ENCODE data around the gene GIT2.
"Not testable (repeated sequence)": the region's sequence is repeated elsewhere in the genome, so short reads cannot be mapped to it uniquely, and the experiment has no call there.

GIT2 gene

DNA sequence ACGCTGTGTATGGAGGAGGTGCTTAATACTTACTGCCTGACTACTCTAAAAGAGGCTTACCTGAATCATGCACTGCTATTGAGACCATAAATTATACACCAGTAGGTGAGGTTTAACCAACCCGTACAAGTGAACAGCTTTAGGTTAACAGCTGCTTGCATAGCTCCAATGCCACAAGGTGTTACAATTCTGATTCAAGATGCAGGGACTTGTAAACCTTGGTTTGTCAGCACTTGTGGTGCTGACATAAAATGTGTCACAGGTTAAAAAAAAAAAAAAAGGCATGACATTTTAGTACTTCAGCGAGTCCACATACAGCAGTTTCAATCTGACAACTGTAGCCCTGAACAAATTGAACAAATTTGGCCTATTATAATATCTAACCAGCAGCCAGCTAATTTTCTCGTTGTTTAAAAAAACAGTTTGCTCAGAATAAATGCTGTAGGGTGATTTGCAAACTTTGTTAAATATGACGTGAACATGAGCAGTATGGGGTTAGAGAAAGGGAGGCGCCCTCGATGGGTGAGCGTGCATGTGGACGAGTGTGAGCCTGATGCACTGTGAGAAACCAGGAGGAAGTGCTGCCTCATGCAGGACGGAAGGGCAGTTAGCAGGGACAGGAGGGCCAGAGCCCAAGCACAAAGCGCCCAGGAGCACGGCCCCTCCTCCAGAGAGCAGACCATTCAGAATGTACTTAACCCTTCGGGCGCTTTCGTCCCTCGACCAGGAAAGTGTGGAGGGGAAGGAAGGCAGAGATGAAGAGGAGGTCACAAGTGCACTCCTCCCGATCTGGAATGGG is 51.4 kb downstream of the GIT2 start:
- no peak for DNase-seq

DNA sequence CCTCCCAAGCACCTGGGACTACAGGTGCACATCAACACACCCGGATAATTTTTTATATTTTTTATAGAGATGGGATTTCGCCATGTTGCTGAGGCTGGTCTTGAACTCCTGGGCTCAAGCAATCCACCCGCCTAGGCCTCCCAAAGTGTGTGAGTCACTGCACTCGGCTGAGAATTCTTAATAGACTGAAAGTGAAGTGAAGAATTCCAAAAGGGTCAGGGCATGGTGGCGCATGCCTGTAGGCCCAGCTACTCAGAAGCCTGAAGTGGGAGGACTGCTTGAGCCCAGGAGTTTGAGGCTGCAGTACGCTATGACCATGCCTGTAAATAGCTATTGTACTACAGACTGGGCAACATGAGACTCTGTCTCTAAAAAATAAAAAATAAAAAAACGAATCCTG is 52.4 kb downstream of the GIT2 start:
- no peak for DNase-seq

DNA sequence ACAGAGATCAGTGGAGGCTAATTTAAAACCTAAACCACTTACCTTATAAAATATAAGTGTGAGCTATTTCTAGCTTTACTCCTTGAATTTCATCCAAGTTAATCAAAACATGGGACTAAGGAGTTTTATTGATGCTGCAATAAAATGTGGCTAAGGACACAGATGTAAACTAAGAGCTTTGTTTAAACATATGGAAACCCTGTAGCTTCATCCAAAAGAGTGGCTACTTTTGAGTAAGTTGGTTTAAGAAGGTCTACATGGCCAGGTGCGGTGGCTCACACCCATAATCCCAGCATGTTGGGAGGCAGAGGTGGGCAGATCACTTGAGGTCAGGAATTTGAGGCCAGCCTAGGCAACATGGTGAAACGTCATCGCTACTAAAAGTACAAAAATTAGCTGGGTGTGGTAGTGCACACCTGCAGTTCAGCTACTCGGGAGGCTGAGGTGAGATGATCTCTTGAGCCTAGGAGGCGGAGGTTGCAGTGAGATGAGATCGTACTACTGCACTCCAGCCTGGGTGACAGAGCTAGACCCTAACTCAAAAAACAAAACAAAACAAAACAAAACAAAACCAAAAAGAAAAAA is 55.7 kb downstream of the GIT2 start:
- no peak for DNase-seq

DNA sequence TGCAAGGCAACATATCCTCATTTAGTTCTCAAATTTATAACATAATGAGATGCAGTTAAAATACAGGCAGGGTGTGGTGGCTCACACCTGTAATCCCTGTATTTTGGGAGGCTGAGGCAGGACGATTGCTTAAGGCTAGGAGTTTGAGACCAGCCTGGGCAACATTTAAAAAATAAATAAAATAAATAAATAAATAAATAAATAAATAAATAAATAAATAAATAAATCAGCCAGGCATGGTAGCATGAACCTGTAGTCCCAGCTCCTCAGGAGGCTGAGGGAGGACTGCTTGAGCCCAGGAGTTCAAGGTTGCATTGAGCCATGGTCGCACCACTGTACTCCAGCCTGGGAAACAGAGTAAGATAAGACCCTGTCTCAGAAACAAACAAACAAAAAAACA is 56.7 kb downstream of the GIT2 start:
- no peak for DNase-seq

DNA sequence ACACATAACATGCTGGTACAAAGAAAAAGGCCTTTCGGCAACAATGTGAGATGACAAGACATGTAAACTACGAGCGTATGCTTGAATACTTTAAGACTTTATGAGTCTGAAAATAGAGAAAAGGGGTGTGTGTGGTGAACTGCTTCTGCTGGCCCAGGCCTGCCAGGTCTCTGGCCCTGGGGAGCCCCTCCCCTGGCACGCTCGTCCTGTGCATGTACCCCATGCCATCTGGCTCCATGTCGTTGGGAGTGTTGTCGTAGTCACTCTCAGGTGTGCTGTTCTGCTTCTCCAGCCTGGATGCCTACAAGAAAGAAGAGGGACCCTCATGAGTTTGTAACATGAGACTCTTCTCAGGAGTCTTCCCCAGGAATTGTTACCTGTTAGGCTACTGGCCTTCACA is 57.2 kb downstream of the GIT2 start:
- DNase-seq = no peak

DNA sequence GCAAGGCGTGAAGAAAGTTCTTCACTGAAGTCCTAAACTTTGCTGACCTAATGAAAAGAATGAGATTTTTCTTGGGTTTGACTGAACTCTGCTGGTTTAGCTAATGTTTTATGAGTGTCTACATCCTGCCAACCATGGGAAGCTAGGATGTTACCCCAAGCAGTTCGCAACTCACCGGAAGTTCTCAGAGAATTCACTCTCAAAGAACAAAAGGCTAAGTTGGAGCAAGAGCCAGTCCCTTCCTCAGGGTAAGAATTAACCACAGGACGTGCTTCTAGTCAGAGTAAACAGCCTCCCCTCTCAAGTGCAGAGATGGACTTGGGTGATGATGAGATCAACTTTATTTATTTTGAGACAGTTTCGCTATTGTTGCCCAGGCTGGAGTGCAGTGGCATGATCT is 58.8 kb downstream of the GIT2 start:
- DNase-seq = no peak

DNA sequence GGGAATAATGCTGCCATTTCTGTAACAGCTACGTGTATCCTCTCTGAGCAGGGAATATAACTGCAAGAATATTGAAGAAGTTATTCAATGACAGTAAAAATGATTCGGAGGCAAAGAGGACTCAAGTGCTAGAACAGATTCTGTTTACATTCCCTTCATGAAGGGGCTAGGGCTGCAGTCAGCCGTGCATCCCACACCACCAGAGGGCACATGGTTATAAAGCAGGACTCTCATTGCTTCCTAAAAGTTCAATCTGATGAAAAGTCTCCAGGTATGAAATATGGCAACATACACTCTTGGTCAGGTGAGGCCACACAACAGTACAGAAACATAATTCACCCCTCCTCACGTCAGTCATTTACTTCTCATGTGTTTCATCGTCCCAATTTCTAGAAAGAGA is 62.1 kb downstream of the GIT2 start:
- DNase-seq = no peak

DNA sequence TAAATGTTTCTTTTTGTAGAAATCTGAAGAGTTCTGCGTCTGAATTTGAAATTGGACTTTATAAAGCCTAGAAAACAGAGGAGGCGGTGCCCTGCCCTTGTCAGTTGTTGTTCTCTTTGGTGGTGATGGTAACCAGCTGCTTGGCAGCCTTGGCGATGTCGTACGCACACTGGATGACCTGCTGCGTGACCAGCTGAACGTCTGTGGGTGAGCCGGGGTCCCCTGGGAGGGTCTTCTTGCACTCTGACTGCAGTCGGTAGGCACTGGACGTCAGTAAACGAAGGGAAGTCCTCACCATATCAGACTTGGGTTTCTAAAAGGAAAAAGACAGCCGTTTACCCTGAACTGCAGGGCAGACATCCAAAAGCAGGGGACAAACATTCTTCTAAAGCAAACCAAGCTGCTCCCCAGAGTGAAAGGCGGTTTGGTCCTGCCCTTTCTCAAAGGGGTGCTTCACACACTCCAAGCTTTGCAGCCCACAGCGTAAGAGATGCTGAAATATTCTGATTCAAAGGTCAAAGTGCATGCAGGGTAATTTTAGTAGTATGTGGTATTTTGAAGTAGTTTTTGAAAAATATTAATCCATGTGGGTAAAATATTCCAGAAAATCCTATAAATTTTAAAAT is 63.2 kb downstream of the GIT2 start:
- DNase-seq = no peak

DNA sequence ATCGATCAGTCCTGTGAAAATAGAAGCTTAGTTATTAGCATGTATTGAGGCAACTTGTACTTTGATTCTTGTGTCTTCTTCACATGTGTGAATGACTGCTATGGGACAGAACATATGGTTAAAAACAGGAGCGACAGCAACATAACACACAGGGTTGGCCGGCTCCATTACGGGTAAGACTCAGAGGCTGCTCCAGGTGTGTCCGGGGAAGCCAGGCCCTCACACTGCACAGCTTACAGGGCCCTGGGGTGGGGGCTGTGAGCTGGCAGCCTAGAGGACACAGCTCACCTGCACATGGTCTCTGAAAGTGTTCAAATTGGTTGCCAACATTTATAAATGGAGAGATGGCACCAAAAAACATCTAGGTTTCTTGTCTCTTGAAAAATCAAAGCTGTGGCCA is 65.0 kb downstream of the GIT2 start:
- no peak for DNase-seq

DNA sequence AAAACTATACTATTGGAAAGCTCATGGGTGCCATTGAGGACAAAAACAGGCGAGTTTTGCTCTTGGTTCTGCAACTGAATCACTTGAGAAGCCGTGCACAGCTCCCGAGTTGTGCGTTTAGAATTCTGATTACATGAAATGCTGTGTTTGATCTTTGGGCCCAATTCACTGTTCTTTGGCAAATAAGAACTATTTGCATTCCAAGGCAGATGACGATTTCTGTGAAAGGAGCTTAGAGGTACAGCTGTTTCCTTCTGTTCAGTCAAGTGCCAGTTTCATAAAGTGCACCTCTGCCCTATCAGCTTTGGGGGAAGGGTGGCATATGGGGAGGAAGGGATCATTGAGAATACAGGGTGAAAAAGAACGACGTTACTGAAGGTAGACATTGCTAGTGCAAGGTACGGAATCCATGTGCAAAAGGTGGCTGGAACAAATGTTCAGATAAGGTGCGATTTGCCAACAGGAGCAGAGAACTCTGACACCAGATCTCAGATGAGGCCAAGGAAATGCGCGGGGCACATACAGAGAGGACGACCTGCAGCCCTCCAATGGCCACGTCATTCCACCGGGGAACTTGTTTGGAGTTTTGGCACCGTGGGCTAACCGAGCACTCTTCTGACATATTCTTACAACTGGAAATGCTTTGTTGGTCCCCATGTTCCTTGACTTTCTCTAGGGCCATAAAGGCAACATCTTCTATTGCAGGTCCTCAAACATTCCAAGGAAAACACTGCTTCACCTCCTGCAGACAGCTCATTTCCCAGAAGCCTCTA is 66.0 kb downstream of the GIT2 start:
- no peak for DNase-seq

DNA sequence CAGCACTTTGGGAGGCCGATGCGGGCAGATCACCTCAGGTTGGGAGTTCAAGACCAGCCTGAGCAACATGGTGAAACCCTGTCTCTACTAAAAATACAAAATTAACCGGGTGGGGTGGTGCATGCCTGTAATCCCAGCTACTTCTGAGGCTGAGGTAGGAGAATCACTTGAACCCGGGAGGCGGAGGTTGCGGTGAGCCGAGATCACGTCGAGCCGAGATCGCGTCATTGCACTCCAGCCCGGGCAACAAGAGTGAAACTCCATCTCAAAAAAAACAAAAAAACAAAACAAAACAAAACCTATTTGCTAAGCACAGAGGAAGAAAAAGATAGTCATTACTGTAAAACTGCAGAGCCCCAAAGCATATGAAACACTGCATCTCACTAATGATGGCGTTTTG is 66.8 kb downstream of the GIT2 start:
- not testable (repeated sequence) for DNase-seq

DNA sequence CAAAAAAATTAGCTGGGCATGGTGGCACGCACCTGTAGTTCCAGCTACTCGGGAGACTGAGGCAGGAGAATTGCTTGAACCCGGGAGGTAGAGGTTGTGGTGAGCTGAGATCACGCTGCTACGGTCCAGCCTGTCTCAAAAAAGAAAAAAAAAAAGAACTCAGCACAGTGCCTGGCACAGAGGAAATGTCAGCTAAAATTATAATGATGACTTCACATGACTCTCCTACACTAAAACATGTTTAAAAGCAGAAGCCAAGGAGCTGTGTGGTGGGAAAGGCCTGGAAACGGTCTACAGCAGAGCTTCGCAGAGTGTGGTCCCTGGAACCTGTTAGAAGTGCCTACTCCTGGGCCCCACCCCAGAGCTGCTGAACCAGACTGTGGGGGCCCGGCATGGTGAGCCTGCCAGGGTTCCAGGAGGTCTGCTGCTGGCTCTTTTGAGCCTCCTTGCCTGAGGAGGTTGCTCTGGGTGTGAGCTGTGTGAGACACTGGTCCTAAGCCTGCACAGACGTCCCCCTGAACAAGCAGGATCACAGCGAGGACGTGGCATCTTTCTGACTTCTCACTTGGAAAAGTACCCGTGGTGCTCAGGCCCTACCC is 68.0 kb downstream of the GIT2 start:
- DNase-seq = no peak

DNA sequence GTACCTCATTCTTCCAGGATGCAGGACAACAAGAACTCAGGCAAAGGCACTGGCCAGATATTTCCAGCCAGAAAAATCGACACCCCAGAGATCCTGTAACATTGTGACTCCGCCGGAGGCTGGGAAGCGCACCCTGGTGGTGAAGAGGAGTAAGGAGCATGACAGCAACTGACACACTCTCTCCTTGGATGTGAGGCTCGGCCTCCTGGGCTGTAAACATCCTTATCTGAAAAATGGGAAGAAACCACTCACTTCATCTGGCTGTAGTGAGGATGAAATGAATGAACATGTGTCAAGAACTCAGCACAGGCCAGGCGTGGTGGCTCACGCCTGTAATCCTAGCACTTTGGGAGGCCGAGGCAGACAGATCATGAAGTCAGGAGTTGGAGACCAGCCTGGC is 68.5 kb downstream of the GIT2 start:
- peak; percentile 42 for DNase-seq

DNA sequence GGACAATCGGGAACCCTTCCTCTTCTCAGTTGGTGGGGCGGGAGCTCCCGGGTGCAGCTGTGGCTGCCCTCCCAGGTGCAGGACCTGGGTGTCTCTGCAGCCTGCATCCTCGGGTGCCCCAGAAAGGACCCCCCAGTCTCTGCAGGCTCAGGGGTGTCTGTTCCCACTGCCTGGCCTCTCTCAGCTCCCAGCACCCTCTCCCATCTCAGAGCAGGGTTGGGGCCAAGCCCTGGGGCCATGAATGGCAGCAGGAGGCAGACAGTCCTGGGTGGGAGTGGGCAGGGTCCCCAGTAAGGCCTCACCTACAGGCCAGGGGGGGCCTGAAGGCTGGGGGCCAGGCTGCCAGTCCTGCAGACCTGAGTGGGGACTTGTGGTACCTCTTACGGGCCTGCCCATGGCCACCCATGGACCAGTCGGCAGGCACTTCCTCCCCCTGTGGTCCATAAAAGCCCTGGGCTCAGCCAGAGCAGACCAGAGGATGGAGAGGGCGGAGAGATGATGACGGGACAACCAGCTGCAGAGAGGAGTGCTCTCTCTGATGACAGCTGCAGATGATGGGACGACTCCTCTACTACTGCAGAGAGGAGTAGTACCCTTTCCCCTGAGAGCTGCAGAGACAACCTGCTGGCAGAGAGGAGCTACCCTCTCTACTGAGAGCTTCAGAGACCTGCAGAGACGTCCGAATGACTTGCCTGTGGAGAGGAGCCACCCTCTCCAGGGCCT is 69.5 kb downstream of the GIT2 start:
- no peak for DNase-seq

DNA sequence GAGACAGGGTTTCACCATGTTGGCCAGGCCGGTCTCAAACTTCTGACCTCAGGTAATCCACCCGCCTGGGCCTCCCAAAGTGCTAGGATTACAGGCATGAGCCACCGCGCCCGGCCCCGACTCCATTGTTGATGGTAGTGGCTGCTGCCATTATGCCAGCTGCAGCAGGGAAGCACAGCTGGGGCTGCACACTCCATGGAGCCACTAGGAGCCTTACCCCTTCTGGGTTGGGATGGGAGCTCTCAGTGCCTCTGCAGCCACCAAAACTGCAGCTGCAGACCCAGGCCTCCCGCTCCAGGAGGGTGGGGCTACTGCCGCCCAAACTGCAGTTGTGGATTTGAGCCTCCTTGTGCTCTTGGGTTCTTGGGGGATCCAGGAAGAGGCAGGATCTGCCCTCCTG is 70.2 kb downstream of the GIT2 start:
- DNase-seq = no peak

DNA sequence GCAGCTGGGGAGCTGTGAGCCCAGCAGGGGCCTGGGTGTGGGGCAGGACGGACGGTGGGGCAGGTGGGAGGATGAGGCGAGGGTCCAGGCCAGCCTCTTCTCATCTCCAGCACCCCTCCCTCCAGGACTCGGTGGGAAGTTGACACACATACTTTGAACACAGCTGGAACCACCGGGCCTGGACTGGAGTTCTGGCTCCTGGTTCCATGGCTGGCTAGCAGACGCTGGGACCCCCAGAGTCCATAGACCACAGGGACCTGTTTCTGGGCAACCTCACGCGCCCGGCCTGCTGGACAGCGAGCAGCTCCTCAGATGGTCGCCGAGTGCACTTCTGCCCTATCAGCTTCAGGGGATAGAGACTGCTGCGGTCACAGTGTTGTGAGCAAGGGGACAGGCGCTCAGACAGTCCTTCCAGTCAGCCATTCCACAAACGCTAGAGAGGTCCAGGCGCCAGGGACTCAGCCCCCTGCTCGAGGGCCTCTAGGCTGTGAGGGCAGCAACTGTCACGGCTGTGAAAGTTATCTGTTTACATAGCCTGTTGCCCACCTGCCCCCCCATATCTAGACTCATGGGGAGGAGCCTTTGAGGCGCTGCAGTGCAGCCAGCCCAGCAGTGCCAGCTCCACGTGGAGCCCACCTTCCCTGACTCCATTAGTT is 70.9 kb downstream of the GIT2 start:
- DNase-seq = no peak

DNA sequence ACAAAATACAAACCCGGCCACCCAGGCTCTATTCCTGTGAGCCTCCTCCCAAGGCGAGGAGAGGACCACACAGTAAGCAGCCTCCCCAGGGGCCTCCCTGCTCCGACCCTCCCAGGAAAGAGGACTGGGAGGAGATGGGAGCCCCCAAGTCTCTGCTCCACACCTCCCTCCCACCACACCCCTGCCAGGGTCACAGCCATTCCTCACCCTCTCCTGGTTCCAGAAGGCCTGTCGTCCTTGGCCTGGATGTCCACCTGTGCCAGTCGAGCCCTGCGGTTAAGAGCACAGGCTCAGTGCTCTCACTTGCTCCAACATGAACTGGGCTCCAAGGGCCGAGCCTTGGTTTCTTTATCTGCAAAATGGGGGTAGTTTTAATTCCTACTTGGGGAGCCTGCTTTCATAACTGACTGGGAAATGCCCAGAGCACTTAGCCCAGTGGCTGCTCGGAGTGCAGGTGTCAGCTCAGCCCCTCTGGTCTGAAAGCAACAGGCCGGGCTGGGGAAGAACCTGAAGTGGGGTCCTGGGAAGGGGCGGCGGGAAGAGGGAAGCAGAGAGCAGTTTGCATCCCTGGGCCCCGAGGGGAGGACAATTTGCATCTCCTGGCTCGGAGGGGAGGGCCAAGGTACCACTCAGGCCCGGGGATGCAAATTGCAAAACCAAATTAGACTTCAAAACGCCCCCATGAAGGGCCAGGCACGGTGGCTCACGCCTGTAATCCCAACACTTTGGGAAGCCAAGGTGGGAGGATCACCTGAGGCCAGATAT is 72.5 kb downstream of the GIT2 start:
- no peak for DNase-seq

DNA sequence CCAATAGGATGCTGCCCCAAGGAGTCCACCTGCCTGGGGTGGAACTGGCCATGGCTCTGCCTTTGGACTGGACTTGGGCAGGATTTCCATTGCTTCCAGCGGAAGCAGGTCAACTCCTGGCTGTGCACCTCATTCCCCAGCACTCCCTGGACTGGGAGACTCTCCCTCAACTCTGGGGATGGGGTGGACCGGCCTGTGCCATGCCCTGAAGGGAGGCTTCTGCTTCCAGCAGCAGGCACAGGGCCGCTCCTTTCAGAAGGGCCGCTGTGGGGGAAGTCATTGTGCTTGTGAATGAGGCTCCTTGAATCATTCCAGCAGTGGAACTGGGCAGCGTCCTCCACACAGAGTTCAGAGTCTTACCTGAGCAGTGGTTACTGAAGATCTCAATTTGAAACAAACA is 73.1 kb downstream of the GIT2 start:
- DNase-seq = no peak

DNA sequence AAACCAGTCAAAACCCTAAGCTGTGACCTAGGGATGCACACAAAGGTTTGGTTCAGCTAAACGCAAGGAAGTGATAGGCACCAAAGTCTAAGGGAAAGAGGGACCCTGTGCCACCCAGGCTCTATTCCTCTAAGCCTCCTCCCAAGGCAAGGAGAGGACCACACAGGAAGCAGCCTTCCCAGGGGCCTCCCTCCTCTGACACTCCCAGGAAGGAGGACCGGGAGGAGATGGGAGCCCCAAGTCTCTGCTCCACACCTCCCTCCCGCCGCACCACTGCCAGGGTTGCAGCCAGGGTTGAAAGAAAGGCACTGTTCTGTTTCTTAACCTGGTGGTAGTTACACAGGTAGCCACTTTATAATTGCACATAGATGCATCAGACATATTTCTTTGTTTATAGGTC is 74.2 kb downstream of the GIT2 start:
- no peak for DNase-seq

DNA sequence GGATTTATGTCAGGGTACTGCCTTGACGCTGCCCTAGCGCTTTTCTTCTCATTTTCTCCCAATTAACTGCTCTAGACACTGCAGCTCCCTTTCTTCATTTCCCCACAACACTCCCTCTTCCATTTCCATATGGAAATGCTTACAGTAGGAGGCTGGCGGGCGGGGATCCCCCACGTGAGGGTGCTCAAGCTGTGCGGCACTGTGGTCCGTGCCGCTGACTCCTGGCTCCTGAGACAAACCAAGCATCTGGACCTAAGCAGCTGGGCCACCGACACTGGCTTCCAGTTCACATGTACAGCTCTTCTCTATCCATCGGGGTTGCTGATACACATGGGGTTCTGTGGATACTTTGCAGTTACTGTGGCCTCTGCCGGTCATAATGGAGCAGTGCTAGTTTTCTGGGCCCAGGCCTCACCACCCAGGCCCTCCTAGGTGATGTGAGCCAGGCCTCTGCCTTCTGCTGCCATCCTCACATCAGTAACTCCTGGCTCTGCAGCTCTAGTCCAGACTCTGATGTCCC is 75.8 kb downstream of the GIT2 start:
- peak; percentile 21 for DNase-seq

DNA sequence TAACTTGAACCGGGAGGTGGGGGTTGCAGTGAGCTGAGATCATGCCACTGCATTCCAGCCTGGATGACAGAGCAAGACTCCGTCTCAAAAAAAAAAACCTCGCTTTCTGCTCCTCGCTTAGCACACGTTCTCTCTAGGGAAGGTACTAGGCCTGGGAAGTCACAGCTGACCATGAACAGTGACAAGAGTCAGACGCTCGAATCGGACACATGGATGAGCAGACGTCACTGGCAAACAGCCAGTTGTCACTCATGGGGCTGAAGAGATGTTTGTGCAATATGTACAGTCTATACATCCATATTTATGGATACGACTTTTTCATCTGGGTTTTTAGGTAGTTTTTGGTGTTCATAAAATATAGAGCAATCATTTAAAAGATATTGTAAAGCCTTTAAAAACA is 76.7 kb downstream of the GIT2 start:
- peak; percentile 26 for DNase-seq
